Subcutaneous adipose tissue (tissue), 4 donors: ENCODE results near the gene CDC26. TPM values are rescaled to one million over a fixed set of nuclear protein-coding genes. Genes with fewer than 3 reads are reported as not detected.

Experiments
- CTCF ChIP-seq: fragments of 450-650 bp; IDR thresholded peaks from one replicate; pipeline ENCODE4 v1.5.1; 2016; ENCODE audit warnings: low read depth, mild to moderate bottlenecking, control low read depth, antibody characterized with exemption, moderate library complexity
- total RNA-seq, 4 donors: library from RNA; depleted of rRNA; stranded (reverse); fragments of >200 nt; gene quantifications; one replicate each; pipeline ENCODE4 v1.1.0, GENCODE V29; 2016

The CDC26 gene
- total RNA-seq, 4 donors from 2014 or later, result 18.3 to 68.2 (median 31.5) TPM

DNA sequence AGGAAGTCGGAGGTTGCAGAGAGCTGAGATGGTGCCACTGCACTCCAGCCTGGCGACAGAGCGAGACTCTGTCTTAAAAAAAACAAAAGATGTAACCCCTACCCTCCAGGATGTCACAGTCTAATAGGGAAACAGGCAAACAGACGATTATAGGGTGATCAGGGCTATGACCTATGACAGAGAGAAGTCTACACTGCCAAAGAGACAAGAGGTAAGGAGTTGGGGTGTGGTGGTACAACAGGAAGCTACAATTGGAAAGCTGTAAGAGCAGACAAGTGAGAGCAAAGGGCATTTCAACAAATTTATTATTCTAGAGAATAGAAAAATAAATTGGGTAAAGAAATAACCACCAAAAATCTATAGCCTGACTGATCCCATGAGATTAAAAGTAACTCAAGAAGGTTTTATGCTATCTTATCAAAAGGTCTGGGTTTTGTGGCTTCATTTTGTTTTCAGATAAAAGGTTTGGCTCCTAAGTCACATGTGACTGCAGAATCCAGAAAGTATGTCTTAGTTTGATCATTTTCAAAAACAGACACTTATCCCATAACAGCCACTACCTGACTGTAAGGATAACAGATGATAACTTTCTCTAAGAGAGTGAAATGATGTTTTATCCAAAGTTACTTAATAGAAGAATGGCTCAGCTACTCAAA, 7.3 kb downstream of the CDC26 start:
- no peak for TF ChIP-seq CTCF

DNA sequence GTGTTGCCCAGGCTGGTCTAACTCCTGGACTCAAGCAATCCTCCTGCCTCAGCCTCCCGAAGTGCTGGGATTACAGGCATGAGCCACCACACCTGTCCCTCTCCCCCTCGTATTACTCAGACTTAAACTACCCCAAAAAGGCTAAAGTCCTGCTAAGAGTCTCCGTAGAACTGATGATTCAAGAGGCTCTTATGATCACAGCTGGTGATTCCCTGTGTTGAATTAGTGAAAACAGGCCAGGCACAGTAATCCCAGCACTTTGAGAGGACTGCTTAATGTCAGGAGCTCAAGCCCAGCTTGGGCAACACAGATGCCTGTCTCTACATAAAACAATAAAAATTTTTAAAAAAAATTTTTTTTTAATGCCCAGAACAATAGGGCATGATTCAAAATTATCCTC, 9.2 kb downstream of the CDC26 start:
- no peak for TF ChIP-seq CTCF

DNA sequence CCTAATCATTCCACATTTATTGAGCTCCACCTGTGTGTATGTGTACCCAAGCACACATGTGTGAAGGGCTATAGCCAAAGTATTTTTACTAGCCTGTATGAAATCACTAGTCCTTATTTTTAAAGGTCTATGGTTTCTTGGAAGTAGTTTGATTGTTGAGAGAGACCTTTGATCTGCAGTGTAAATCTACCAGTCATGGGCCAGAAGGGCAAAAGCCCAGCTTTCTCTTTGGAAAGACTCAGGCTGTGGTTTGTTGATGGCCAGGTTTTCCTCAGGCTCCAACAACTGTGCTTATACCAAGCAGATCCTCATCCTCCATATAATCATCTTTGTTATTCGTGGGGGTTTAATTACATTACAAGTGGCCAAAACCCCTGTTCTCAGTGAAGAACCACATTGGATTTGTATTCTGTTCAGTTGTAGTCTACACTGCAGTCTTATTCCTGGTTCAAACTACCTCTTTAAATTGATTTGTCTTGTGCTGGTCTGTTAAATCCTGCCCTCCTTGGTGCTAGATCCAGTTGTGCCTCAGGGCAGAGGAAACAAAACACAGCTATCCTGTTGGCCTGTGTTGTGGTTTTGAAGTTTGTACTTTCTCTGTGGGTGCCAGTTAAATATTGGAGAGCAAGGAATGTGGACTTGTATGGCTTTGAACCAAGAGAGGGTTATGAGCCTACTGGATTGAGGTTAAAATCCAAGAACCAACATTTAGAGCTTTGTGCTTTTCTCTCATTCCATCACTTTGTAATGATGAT, 13.3 kb downstream of the CDC26 start:
- no peak for TF ChIP-seq CTCF

DNA sequence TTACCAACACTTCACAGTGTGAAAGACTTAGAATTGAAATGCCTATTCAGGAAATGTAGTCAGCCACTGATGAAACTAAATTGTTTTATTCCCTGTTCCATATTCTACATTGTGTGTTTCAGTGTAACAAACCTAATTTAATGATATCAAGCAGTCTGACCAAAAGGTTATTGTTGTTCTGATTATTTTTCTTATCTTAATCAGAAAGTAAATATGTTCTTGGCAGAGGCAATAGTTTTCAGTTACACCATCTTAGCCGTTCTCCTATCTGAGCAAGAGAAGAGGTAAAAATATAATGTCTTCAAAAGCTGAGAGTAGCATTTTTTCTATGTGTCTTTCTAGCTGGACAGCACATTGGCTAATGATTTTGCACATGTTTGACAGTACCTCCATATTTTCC, 17.1 kb downstream of the CDC26 start:
- no peak for TF ChIP-seq CTCF

- TF ChIP-seq CTCF, result no peak
These were observed 17.5 kb downstream of the CDC26 start for GRCh38 chr9:113257863-113258262.

DNA sequence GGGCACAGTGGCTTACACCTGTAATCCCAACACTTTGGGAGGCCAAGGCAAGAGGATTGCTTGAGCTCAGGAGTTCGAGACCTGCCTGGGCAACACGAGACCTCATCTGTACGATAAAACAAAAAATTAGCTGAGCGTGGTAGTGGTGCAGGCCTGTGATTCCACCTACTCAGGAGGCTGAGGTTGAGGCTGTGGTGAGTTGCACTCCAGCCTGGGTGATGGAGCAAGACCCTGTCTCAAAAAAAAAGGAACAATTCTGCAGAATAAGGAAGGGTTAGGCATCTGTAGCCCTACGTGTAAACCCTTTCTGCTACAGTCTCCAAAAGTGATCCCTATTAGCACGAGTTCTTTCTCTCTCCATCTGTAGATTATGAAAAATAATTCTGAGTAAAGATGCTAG, 19.9 kb downstream of the CDC26 start:
- no peak for TF ChIP-seq CTCF

GRCh38 chr9:113254991-113255390, 20.4 kb downstream of the CDC26 start:
- TF ChIP-seq CTCF, result no peak
